Stimulated activated CD8-positive, alpha-beta memory T cell treated with anti-CD3 and anti-CD28 coated beads, Interleukin-15, amount 100 ng/mL, for 24 hours (primary cell): ENCODE measurements around the gene TACO1.

Experiments used
- DNase-seq: peaks from one replicate; pipeline ENCODE4 v3.0.0-alpha.2; 2020; ENCODE audit warnings: low read depth

TACO1 gene

GRCh38 chr17:63640038-63640437, 39.3 kb downstream of the TACO1 start:
- DNase-seq, result no peak

GRCh38 chr17:63641692-63642448, 41.2 kb downstream of the TACO1 start:
- no peak for DNase-seq

GRCh38 chr17:63644846-63645245, 44.2 kb downstream of the TACO1 start:
- no peak for DNase-seq

- no peak for DNase-seq
These were observed 45.2 kb downstream of the TACO1 start for GRCh38 chr17:63645775-63646487.

GRCh38 chr17:63646488-63646806, 45.8 kb downstream of the TACO1 start:
- DNase-seq, result no peak

GRCh38 chr17:63647065-63647725, 46.5 kb downstream of the TACO1 start:
- DNase-seq, result no peak

- DNase-seq, result no peak
These were observed 47.2 kb downstream of the TACO1 start for GRCh38 chr17:63647936-63648335.

- DNase-seq, result no peak
These were observed 49.1 kb downstream of the TACO1 start for GRCh38 chr17:63649813-63650212.

- DNase-seq, result no peak
These were observed 51.4 kb downstream of the TACO1 start for GRCh38 chr17:63652106-63652505.

GRCh38 chr17:63653050-63653449, 52.4 kb downstream of the TACO1 start:
- no peak for DNase-seq

GRCh38 chr17:63657786-63658185, 57.1 kb downstream of the TACO1 start:
- DNase-seq, result no peak
